ENCODE results near the gene TMEM198.

The TMEM198 gene

GRCh38 chr2:219545943-219546352, 2.1 kb downstream of the TMEM198 start:
- no peak for DNase-seq

- DNase-seq = no peak
Measured at GRCh38 chr2:219547621-219548020, 3.8 kb downstream of the TMEM198 start.

GRCh38 chr2:219548990-219549389, 5.2 kb downstream of the TMEM198 start:
- DNase-seq = no peak

GRCh38 chr2:219549619-219550018, 5.8 kb downstream of the TMEM198 start:
- DNase-seq = no peak

GRCh38 chr2:219551441-219552381, 7.9 kb downstream of the TMEM198 start:
- DNase-seq = peak; percentile 39

GRCh38 chr2:219552382-219553167, 8.7 kb downstream of the TMEM198 start:
- peak; percentile 91 for DNase-seq

GRCh38 chr2:219553168-219553417, 9.3 kb downstream of the TMEM198 start:
- DNase-seq = no peak

GRCh38 chr2:219553463-219553963, 9.7 kb downstream of the TMEM198 start:
- DNase-seq = no peak

GRCh38 chr2:219554350-219554749, 10.5 kb downstream of the TMEM198 start:
- DNase-seq = no peak

GRCh38 chr2:219555956-219556355, 12.1 kb downstream of the TMEM198 start:
- DNase-seq = no peak

- no peak for DNase-seq
Measured at GRCh38 chr2:219556413-219556812, 12.6 kb downstream of the TMEM198 start.

- DNase-seq = no peak
Measured at GRCh38 chr2:219557320-219557719, 13.5 kb downstream of the TMEM198 start.

GRCh38 chr2:219557791-219558785, 14.3 kb downstream of the TMEM198 start:
- DNase-seq = no peak

GRCh38 chr2:219559156-219559915, 15.5 kb downstream of the TMEM198 start:
- DNase-seq = no peak

- peak; percentile 47 for DNase-seq
Measured at GRCh38 chr2:219560037-219560892, 16.4 kb downstream of the TMEM198 start.

GRCh38 chr2:219560893-219561178, 17.0 kb downstream of the TMEM198 start:
- DNase-seq = no peak

GRCh38 chr2:219561179-219562048, 17.6 kb downstream of the TMEM198 start:
- no peak for DNase-seq

GRCh38 chr2:219562049-219563020, 18.5 kb downstream of the TMEM198 start:
- DNase-seq = no peak

Data from hematopoietic multipotent progenitor cell treated with erythropoietin and hydrocortisone succinate and interleukin-3 and kit ligand, for 6 days (in vitro differentiated cells).